NCI-H2081 (cell line): ENCODE data around the gene LATS2.
"Not testable (repeated sequence)": the region's sequence is repeated elsewhere in the genome, so short reads cannot be mapped to it uniquely, and the experiment has no call there.

ENCODE experiments used
- DNase-seq, 2 experiments: peaks; one replicate each; lab custom pipeline; 2025; lab: John Stamatoyannopoulos, UW

Gene LATS2

DNA sequence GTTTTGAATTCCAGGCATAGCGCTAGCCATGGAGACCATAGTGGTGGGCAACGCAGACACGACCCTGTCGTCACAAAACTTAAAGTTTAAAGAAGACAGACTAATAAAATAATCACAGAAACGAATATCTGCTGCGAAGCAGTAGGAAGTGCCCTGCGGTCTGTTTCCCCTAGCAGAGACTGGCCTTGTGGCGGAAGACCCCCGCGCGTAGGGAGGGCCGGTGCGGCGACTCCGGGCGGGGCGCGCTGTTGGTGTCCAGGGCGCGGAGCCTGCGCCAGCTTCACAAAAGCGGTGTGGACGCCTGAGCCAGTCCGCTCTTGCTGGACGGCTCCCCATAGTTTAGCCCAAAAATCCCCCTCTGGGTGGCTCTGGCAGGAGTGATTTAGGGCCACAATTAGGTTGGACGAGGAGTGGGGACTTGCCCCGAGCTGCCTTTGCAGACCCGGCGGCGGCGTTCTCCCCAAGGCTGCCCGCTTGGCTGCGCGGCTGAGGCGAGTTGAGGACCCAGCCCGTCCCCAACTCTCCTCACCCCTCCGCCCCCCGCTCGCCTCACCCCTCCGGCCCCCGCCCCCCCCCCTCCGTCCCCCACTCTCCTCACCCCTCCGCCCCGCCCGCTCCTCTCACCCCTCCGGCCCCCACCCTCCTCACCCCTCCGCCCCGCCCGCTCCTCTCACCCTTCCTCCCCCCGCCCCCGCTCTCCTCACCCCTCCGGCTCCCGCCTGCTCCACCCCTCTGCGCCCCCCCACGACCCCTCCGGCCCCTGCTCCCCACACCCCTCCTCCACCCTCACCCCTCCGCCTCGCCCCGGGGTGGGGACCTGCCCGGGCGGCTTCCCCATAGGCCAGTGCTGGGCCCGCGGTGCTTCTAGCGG is 14.2 kb upstream of the LATS2 start:
- DNase-seq, result no peak

DNA sequence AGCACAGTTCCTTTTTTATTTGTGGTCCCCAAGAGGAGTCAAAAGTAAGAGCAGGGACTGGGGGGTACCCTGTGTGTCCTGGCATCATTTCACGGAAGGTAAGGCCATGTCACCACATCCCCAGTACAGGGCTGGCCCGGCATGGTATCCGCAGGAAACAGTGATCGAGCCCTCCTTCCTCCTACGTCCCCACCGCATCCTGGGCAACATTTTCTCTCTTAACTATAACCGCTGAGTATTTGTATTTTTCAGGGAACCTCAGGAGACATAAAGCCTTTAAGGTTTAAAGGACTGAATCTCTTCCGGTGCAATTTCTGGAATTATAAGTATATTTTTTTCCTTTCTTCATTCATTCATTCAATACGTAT is 13.6 kb upstream of the LATS2 start:
- no peak for DNase-seq

DNA sequence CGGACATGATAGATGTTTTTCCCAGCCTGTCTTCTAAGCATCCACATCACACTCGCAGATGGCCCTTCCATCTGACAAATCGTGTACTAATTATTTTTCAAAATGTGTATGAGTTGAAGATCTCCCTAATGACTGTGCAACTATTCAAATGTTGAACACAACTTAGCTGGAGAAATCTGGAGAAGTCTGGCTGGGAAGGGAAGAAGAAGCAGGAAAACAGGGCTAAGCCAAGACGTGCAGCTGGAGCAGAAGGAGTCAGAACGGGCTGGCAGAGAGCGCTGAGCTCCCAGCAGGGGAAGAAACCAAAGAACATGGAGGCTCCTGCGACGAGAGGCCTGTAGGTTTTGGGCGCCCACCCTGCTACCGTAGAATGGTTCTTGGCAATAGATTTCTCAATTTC is 13.2 kb upstream of the LATS2 start:
- no peak for DNase-seq

DNA sequence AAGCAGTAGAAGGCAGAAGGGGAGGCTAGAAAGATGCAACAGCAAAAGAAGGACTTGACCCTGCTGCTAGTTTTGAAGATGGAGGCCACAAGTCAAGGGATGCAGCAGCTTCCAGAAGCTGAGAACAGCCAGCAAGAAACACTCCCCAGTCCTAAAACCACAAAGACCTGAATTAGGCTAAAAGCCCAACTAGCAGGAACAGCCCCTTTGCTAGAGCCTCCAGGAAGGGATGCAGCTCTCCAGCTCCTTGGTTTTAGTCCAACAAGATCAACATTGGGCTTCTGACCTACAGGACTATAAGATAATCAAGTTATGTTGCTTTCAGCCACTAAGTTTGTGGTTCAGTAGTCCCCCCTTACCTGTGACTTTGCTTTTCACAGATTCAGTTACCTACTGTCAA is 10.5 kb upstream of the LATS2 start:
- no peak for DNase-seq

DNA sequence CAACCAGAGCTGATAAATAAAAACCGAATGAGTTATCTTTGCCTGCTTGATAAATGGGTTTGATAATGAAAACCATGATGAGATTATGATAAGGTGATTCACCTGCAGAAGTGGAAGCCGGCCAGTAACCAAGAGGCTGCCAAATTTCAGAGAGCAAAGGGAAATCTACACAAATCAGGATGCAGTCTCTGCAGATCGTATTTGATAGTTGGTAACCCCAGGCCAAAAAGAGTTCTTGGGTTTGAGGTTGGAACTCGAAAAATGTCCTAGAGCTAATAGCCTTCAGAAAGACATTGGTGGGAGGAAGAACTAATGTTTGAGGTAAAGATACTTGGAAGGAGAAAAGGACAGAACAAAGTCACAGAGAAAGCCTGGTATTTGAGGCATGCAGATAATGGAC is 9.6 kb upstream of the LATS2 start:
- no peak for DNase-seq

DNA sequence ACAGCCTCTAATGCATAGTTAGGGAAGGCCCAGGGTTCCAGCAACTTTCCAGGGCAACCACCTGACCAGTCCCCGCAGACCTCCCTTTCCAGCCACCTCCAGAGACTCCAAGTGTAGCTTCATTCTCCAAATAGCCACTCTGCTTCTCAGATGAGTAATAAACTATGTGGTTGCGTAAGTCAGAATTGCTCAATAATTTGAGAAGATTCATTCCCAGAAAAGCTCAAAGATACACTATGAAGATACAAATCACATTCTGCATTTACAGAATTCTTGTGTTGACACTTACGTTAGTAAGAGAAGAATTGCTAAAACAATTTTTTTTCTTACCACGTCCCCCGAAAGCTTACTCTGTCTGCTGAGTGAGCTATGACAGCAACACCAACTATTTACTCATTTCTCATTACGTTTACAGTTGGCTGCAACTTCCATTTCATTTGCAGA is 8.2 kb upstream of the LATS2 start:
- DNase-seq, result no peak

DNA sequence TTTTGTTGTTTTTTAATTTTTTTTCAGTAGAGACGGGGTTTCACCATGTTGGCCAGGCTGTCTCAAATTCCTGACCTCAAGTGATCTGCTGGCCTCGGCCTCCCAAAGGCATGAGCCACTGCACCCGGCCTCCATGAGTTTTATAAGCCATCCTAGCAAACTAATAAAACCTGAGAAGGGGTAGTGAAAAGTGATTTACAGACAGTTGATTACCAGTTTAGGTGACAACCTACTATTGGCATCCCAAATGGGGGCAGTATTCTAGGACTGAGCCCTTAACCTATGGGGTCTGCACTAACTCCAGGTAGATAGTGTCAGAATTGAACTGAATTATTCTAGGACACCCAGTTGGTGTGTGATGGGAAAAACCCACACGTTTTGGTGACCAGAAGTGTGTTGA is 6.5 kb upstream of the LATS2 start:
- no peak for DNase-seq

DNA sequence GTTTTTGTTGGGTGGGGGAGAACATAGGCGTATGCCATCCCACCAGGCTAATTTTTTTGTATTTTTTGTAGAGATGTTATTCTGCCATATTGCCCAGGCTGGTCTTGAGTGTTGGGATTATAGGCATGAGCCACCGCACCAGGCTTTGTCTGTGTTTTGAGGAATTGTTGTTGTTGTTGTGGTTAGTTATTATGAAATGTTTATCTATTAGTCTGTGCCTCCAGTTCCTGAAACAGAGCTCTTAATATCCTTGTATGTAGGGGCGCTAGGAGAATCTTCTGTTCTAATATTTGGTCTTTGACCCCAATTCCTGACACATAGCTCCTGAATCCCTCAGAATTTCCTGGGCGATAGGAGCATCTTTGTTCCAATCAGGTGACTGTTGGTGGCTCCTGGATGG is 5.6 kb upstream of the LATS2 start:
- DNase-seq, result no peak

DNA sequence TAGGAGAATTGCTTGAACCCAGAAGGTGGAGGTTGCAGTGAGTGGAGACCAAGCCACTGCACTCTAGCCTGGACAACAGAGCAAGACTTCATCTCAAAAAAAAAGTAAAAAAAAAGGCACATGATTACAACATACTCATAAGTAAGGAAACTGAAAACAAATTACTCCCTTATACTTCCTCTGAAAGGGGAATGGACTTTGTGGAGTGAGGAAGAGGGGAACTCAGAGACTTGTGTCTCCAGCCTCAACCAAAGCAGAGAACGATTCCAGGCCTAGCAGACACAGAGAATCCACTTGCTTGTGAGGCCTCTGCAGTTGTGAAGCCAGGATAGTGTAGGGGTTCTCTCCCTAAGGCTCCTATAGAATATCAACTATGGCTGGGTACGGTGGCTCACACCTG is 4.3 kb upstream of the LATS2 start:
- DNase-seq, result no peak

DNA sequence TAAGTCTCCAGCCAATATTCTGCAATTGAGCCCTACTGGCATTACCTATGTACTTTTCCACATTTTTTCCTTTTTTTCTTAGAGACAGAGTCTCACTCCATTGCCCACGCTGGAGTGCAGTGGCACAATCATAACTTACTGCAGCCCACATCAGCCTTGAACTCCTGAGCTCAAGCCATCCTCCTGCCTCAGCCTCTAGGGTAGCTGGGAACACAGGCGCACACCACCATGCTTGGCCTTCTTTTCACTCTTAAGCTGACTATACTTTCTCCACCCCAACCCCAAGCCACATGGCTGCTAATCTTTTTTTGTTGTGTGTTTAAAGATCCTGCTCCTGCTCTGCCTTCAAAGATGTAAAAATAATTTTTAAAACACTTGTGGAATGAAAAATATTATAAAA is 1.6 kb upstream of the LATS2 start:
- no peak for DNase-seq

DNA sequence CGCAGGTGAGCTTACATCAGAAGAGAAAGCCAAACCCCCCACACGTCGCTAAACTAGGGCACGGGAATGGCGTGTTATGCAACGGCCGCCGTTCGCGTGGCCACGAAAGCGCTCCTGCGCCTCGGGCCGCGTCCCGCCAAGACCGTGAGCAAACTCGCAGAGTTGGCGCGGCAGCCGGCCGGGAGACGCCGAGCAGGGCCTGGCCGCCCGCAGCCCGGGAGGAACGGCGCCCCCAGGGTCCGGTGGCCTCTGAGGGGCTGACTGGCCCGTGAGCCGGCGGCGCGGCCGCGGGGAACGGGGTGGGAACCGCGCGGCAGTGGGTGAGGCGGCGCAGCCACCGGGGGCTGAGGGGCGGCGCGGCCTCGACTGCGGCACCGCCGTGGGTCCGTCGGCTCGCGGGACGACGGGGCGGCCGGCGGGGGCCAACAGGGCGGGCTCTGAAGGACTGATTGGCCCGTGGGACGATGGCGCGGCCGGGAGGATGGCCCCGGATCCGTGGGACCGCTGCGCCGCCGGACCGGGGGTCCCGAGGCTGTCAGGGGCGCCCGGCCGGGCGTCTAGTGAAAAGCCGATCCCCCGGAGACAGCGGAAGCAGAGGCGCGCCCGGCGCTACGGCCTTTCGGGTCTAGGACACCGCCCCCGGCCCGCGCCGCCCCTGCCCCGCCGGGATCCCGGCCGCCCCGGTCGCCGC is 903 bp downstream of the LATS2 start:
- DNase-seq, result no peak

DNA sequence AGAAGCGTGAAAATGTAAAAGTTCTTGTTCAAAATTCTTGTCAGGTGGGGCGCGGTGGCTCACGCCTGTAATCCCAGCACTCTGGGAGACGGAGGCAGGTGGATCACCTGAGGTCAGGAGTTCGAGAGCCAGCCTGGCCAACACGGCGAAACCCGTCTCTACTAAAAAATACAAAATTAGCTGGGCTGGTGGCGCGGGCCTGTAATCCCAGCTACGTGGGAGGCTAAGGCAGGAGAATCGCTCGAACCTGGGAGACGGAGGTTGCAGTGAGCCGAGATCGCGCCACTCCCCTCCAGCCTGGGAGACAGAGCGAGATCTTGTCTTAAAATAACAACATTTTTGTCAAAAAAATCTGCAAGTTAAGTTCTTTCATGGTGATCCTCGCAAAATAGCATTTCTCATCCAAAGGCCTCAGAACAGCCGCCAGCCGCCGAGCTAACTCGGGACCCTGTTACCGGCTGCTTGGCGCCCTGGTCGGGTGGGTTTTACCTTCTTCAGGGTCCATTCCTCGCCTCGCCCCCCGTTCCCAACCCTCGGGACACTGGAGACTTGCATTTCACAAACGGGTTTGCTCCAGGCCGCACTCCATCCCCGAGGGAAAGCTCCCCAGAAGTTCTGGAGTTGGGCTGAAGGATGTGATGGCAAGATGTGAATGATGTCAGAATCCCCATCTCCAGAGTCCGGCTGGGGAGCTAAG is 1.6 kb downstream of the LATS2 start:
- no peak for DNase-seq

DNA sequence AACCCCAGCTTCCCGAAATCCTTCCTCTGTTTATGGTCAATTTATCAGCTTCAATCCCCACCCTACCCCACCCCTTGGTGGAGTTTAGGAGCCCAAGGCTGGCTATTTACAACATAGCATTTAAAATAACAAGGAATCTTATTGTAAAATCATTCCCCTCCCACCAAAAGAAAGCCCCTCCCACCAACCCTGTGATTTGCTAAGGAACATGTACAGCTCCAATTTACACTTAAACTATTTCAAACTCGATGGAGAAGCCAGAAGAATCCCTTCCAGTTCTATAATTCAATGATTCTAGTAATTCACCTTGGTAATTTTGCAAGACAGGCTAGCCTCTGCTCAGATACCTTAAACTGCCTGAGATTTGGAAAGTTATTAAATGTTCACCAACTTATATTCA is 3.0 kb downstream of the LATS2 start:
- DNase-seq, result no peak

DNA sequence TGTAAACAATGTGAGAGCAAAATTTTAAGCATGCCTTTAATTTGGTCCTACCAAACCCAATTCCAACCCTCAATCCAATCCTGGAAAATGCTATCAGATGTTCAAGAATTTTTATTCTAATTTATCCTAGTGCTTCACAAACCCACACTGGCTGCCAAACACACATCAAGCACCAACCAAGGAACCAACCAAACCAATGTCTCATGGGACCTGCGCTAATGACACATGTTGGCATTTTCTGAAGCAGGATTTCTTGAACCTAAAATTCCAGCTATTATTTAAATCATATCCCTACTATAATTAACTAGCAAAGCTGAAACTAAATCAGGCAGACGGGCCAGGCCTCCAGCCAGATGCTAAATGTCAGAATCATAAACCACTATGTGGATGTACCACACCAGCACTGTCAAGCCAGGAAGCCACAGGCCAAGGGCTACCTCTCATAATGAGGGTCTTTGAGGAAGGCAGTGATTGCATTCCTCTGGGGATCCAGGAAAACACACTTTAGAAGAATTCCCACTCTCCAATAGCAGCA is 5.8 kb downstream of the LATS2 start:
- no peak for DNase-seq

DNA sequence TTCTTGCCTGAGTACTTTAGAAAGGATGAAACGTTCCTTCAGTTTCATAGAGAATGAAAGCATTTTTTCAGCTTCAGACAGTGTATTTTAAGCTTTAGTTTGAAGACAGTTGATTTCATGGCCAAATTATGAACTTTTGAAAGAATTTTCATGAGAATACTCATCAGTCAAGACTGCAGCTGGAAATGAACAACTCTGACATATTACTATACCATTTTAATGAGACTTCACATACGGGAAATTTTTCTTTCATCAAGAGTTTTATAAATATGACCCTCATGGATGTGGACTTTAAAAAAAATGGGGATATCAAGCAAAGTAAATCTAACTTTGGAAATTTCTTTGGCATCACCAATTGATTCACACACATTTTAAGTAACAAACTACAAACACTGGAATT is 6.4 kb downstream of the LATS2 start:
- DNase-seq, result no peak

DNA sequence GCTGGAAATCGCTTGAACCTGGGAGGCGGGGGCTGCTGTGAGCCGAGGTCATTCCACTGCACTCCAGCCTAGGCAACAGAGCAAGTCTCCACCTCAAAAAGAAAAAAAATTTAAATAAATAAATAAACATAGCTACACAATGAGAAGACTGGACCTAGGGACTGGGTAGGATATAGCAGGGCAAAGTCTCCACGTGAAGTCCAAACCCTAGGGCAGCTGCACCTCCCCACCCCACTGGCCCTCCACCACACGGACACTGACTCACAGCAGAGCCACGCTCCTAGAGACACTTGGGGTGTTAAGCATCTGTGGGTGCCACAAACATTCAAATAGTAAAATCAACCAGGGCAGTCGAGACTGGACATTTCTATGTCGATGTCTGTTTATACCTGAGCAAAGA is 7.1 kb downstream of the LATS2 start:
- DNase-seq, result no peak

DNA sequence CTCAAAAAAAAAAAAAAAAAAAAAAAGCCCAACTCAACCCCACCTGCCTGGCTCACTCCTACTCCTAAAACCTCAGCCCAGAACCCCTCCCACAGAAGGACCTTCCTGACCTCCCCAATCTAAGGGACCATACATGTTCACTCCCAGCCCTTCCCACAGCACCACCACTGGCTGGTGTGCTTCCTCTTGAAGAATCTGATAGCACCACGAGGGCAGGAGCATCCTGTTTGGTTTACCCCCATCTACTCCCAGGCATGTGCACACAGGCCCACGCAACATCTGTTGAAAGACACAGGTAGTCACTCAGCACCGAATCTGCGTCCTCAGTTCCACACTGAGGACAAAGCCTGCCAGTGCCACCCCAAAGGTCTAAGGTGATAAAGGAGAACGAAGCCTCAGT is 8.2 kb downstream of the LATS2 start:
- no peak for DNase-seq

DNA sequence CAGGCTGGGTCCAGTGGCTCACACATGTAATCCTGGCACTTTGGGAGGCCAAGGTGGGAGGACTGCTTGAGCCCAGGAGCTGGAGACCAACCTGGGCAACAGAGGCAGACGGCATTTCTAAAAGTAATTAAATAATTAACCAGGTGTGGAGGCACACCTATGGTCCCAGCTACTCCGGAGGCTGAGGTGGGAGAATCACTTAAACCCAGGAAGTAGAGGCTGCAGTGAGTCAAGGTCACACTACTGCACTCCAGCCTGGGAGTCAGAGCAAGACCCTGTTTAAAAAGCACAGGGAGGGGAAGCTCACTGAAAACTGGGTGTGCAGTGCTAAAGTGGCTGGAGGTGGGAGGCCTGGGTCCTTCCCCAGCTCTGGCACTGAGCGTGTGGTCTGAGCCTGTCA is 9.7 kb downstream of the LATS2 start:
- no peak for DNase-seq

DNA sequence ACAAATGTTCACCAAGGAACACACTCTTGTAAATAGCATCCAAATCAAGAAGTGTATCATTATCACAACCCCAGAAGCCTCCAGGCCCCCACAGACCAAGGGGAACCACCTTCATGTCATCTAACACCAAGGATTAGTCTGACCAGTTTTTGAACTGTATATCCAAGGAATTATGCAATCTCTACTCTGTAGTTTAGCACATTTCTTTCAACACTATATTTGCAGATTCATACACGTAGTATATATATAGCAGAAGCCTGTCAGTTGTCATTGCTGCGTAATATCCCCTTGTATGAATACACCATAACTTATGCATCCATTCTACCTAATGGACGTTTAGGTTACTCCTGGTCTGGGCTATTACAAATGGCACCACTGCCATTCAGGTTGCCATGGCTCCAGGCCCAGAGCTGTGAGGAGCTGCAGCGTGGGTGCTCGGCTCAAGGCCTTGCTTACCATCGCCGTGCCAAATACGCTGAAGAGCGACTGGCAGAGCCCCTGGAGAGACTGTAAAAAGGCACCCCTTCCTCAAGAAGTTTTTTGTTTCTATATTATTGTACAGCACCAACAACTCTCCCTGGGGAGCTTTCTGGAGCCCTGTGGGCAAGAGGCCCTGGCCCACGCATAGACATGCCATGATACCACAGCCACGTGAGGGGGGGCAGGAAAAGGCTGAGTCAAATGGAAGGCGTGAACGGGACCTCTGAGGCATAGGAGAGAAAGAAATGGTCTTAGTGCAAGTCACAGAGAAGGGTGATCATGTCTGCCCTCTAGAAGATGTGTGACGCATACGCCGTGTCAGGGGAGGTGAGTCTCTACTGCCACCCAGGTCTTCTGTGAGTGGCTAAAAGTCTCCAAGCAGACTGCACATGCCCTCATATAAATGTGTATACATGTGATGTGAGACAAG is 10.8 kb downstream of the LATS2 start:
- no peak for DNase-seq

DNA sequence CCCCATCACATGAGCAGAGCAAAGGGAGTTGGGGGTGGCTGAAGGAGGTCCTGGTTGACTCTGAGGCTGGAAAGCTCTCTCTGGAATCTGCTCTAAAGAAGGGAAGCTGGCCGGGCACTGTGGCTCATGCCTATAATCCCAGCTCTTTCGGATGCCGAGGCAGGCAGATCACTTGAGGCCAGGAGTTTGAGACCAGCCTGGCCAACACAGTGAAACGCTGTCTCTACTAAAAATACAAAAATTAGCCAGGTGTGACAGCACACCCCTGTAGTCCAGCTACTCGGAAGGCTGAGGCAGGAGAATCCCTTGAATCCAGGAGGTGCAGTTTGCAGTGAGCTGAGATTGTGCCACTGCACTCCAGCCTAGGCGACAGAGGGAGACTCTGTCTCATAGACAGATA is 11.7 kb downstream of the LATS2 start:
- not testable (repeated sequence) for DNase-seq

DNA sequence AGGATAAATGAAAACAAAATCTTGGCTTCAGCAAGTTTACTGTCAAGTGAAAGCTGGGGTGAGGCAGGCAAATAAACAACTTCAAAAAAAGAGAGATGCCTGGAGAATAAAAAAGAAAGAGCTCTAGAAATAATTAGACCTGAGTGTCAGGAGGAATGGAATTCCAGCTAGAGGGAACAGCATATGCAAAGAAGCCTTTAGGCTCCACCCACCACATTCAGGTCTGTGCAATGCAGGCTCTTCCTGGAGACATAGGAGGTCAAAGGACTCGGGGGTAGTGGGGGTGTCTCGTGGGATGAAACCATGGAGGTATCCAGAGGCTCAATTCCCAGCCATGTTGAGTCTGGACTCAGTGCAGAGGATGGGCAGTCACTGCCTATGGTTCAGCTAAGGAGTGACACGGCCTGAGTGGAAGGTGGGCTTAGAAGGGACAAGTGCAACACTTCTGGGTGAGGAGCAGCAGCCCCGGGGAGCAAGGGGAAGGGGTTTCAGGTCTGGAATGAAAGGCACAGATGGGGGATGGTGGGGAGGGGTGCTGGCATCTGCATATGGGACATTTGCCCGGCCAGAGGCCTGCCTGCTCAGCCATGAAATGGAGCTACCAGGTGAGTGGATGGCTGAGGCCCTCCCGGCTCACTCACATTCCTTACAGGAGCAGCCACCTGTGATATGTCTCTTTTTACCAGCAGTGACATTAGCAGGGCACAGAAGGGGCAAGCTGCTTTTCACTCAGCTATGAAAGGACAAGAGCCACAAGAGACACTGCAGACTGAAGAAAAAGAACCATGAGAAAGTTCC is 12.3 kb downstream of the LATS2 start:
- DNase-seq, result no peak
